22Rv1 (cell line): ENCODE data around the gene PLA1A.

Experiments
- ZFX ChIP-seq: fragments of 450-650 bp; IDR thresholded peaks from 2 replicates; pipeline ENCODE4 v1.6.1; 2017; ENCODE audit warnings: antibody characterized with exemption, borderline replicate concordance
- TF ChIP-seq, protein P1 (sequence below): fragments of 450-650 bp; IDR thresholded peaks from 2 replicates; pipeline ENCODE4 v1.5.1; 2017; ENCODE audit warnings: mild to moderate bottlenecking

DNA sequence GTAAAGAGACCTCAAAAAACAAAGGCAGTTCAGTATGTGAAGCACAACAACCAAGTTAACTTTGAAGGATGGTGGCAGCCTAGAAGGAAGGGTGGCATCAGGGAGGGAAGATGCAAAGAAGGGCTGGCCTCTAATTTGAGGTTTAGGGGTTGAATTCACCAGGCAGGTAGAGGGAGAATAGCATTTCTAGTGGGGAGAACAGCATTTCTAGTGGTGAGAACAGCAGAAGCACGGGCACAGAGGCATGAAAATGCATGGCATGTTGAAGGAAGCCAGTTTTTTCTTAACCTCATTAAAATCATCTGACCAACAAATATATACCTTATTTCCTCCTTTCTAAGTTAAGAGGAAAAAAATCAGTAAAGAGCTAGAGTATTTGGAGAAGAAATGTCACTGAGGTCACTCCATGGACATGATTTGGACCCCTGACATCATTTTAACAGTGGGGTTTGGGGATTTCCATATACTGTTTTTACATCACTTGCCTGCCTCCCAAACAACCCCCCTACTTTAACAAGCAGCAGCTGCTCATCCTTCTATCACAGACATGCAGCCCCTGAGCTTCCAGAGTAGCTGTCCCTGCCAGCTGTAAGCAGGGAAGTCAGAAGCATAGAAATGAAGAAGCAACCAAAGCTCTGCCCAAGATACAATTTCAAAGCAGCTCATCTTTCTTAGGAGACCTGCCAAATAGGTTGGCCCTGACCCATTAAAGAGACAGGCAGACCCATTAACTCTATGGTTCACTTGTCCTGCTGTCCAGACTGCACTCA, 65.1 kb downstream of the PLA1A start:
- TF ChIP-seq, protein P1, sequence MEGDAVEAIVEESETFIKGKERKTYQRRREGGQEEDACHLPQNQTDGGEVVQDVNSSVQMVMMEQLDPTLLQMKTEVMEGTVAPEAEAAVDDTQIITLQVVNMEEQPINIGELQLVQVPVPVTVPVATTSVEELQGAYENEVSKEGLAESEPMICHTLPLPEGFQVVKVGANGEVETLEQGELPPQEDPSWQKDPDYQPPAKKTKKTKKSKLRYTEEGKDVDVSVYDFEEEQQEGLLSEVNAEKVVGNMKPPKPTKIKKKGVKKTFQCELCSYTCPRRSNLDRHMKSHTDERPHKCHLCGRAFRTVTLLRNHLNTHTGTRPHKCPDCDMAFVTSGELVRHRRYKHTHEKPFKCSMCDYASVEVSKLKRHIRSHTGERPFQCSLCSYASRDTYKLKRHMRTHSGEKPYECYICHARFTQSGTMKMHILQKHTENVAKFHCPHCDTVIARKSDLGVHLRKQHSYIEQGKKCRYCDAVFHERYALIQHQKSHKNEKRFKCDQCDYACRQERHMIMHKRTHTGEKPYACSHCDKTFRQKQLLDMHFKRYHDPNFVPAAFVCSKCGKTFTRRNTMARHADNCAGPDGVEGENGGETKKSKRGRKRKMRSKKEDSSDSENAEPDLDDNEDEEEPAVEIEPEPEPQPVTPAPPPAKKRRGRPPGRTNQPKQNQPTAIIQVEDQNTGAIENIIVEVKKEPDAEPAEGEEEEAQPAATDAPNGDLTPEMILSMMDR, result peak; percentile 22; the same call in 1 of the 2 replicates
- TF ChIP-seq ZFX, result no peak
